Lung (tissue), 12 donors: Measurements from ENCODE around the gene ANKRD10. TPM values are rescaled to one million over a fixed set of nuclear protein-coding genes. Genes with fewer than 3 reads are reported as not detected.

Experiments used
- ATAC-seq: fragments of 200-7000 bp; cut with Tn5 transposase; one replicate; pipeline ENCODE4 v1.9.1; 2020; ENCODE audit warnings: moderate number of reproducible peaks; ENCODE audit not compliant: insufficient read depth, low FRiP score
- DNase-seq, 3 donors: peaks; one replicate each; pipeline ENCODE4 v3.0.0-alpha.2; 2013 to 2017
- H3K27ac ChIP-seq, 2 donors: one replicate each; pipeline ENCODE4 v1.5.1; 2013; ENCODE audit warnings: mild to moderate bottlenecking in 2 of 2, moderate library complexity in 2 of 2, control low read depth in 1 of 2, inconsistent platforms in 1 of 2, low read depth in 1 of 2, low read length in 1 of 2
- H3K27me3 ChIP-seq, 3 donors: one replicate each; pipeline ENCODE4 v1.5.1; 2013; ENCODE audit warnings: low read length in 2 of 3; ENCODE audit not compliant: control insufficient read depth in 3 of 3, insufficient read depth in 3 of 3
- H3K36me3 ChIP-seq, 4 donors: one replicate each; pipeline ENCODE4 v1.5.1; 2013; ENCODE audit warnings: low read length in 4 of 4, mild to moderate bottlenecking in 1 of 4, moderate library complexity in 1 of 4; ENCODE audit not compliant: control insufficient read depth in 4 of 4, insufficient read depth in 4 of 4
- H3K4me1 ChIP-seq, 5 donors: one replicate each; pipeline ENCODE4 v1.5.1; 2013; ENCODE audit warnings: low read length in 5 of 5, mild to moderate bottlenecking in 2 of 5, moderate library complexity in 1 of 5; ENCODE audit not compliant: control insufficient read depth in 5 of 5, insufficient read depth in 5 of 5
- H3K4me3 ChIP-seq: one replicate; pipeline ENCODE4 v1.5.1; 2013; ENCODE audit warnings: mild to moderate bottlenecking, control low read depth, moderate library complexity
- H3K9ac ChIP-seq, 2 donors: one replicate each; pipeline ENCODE4 v1.5.1; 2013; ENCODE audit warnings: low read length in 2 of 2, control low read depth in 1 of 2; ENCODE audit not compliant: insufficient read depth in 1 of 2
- H3K9me3 ChIP-seq, 4 donors: one replicate each; pipeline ENCODE4 v1.5.1; 2013; ENCODE audit warnings: low read length in 3 of 4, mild to moderate bottlenecking in 1 of 4, moderate library complexity in 1 of 4; ENCODE audit not compliant: control insufficient read depth in 4 of 4, insufficient read depth in 3 of 4
- WGBS, 2 donors: extraction: QIAGEN DNeasy Blood & Tissue Kit; methylation state at CpG; one replicate each; pipeline ENCODE4 v1.1.7; 2013; 5-methylcytosine and 5-hydroxymethylcytosine counted together
- polyA plus RNA-seq, 2 donors: library from polyadenylated mRNA; stranded (reverse); fragments of 200-250 nt; gene quantifications; one replicate each; pipeline ENCODE4 v1.2.1, GENCODE V29; 2013
- total RNA-seq, 2 donors: library from RNA; depleted of rRNA in 1 of 2; stranded (reverse); fragments of >200 nt in 1 of 2; gene quantifications; one replicate each; pipeline ENCODE4 v1.2.1, GENCODE V29; 2014 to 2021
- TF ChIP-seq, protein P1 (sequence below): IDR thresholded peaks from 2 replicates; pipeline ENCODE4 v1.5.1; 2012; ENCODE audit warnings: mild to moderate bottlenecking; ENCODE audit errors: control extremely low read depth, extremely low read depth
- donor health status: control.
- donor health status: control.
- donor health status: Bipolar disorder and iron deficiency.
- donor health status: healthy.
- donor health status: DM: yes; HTN: yes; CAD: no.

The ANKRD10 gene
- total and polyA plus RNA-seq, 4 donors, result 44.0 to 353 (median 92.3) TPM

DNA sequence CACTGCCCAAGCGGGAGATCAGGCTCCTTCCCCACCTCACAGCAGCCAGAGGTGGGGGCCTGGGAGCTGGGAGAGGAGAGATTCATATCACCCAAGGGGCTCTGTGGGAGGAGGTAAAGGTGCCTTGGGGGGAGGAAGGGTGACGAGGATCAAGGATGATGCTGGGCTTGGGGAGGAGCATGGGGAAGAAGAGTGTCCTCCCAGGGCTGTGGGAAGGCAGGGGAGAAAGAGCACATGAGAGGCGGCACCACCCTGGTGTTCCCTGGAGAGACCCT is 82.7 kb downstream of the ANKRD10 start:
- no peak overlapping the region for H3K27ac ChIP-seq
- no peak overlapping the region for H3K4me3 ChIP-seq
- 89 to 96% methylated on average over 3 of the region's 3 CpGs for WGBS, 2 donors
- TF ChIP-seq, protein P1, sequence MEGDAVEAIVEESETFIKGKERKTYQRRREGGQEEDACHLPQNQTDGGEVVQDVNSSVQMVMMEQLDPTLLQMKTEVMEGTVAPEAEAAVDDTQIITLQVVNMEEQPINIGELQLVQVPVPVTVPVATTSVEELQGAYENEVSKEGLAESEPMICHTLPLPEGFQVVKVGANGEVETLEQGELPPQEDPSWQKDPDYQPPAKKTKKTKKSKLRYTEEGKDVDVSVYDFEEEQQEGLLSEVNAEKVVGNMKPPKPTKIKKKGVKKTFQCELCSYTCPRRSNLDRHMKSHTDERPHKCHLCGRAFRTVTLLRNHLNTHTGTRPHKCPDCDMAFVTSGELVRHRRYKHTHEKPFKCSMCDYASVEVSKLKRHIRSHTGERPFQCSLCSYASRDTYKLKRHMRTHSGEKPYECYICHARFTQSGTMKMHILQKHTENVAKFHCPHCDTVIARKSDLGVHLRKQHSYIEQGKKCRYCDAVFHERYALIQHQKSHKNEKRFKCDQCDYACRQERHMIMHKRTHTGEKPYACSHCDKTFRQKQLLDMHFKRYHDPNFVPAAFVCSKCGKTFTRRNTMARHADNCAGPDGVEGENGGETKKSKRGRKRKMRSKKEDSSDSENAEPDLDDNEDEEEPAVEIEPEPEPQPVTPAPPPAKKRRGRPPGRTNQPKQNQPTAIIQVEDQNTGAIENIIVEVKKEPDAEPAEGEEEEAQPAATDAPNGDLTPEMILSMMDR, result no peak
- H3K9ac ChIP-seq, result no peak overlapping the region
- H3K36me3 ChIP-seq, result no peaks in the 10 kb centered on the region
- no peaks in the 10 kb centered on the region for H3K27me3 ChIP-seq
- ATAC-seq, result no peak
- peaks cover 0 to 3% (median 0%) of the 10 kb centered on the region in 4 donors for H3K9me3 ChIP-seq
- DNase-seq, result no peak
- H3K4me1 ChIP-seq, result peaks cover 0 to 13% (median 0%) of the 10 kb centered on the region in 5 donors

DNA sequence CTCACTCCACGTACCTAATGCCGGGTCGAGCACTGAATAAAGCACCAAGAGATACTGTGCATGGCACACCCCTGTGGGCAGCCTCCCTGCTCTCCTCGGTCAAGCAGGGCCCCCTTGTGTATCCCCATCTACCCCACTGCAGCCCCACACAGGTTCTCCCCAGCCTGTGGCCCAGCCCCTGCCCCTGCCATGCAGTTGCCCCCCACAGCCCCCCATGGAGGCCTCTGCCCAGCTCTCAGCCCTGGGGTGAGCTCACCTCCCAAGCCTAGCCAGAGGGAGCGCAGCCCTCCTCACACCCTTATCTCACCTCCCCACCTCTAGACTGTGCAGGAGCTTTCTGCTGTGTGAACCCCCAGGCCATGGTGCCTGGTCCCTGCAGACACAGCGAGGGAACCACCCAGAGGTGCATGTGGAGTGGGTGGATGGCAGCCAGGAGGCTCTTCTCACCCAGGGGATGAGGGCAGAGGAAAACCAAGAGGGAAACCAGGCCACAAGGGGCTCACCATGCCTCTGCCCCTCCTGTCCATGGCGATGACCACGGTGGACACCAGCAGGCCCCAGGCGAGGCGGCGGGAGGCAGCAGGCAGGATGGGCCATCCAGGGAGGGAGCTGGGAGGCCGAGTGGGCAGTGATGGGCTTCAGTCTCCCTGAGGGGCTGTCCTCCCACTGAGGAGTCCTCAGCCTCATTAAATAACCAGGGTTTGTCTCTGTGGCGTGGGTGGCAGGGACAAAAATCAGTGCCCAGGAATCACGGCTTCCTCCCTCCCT is 83.2 kb downstream of the ANKRD10 start:
- TF ChIP-seq, protein P1, result no peak
- Histone ChIP-seq H3K36me3 (no peaks in the 10 kb centered on the region), H3K9ac (no peak overlapping the region), H3K9me3 (peaks cover 0 to 3% (median 0%) of the 10 kb centered on the region in 4 donors), H3K27ac (no peak overlapping the region), H3K4me3 (no peak overlapping the region), H3K27me3 (no peaks in the 10 kb centered on the region), H3K4me1 (peaks cover 0 to 8% (median 0%) of the 10 kb centered on the region in 5 donors)
- DNase-seq, result no peak
- WGBS, 2 donors, result 90% methylated on average over 14 of the region's 14 CpGs
- no peak for ATAC-seq

DNA sequence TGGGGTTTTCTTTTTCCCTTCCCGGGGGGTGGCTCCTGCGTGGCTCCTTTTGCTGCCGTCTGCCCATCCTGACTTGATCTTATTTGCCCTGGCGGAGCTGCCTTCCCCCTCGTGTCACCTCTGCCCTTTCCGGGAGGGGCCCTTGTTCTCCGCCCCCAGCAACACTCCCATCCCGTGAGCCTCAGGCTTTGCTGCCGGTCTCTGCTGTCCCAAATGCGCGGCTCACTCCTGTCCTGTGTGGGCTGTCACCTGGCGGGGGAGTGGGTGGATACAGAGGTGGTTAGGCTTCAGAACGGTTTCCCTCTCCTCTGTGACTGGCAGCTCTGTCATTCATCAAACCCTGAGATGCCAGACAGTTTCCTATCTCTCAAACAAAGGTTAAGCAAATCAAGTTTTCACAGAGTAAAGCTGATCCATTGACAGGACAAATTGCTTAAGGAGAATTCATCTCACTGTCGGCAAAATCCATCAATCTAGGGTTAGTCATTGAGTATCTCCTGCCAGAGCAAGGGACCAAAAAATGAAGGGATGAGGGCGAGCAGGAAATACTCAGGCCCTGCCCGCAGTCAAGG is 84.0 kb downstream of the ANKRD10 start:
- no peak overlapping the region for H3K9ac ChIP-seq
- no peak for ATAC-seq
- no peaks in the 10 kb centered on the region for H3K36me3 ChIP-seq
- no peak overlapping the region for H3K27ac ChIP-seq
- H3K9me3 ChIP-seq, result peaks cover 0 to 3% (median 0%) of the 10 kb centered on the region in 4 donors
- no peak overlapping the region for H3K4me3 ChIP-seq
- H3K4me1 ChIP-seq, result peaks cover 0 to 5% (median 0%) of the 10 kb centered on the region in 5 donors
- H3K27me3 ChIP-seq, result no peaks in the 10 kb centered on the region
- WGBS, 2 donors, result 71 to 77% methylated on average over 16 of the region's 16 CpGs
- TF ChIP-seq, protein P1, result no peak
- no peak for DNase-seq
